GM10248 (cell line): ENCODE measurements around the gene SLC29A3.

Source experiments
- CTCF ChIA-PET: fragments of 300-600 bp; sonication (Branson Sonifier 250); formaldehyde crosslinking; extraction: SDS; loops from one replicate; lab custom pipeline; 2021; ENCODE audit warnings: antibody characterized with exemption; lab: Yijun Ruan, JAX
- POLR2A ChIA-PET: fragments of 350-650 bp; sonication (Branson Sonifier 250); formaldehyde crosslinking; extraction: SDS; loops from one replicate; lab custom pipeline; 2020; ENCODE audit warnings: antibody characterized with exemption; lab: Yijun Ruan, JAX
- DNase-seq: peaks from one replicate; pipeline ENCODE4 v3.0.0; 2012; ENCODE audit errors: extremely low spot score
- CTCF ChIP-seq: IDR thresholded peaks from 2 replicates; pipeline ENCODE4 v1.5.1; 2012; ENCODE audit warnings: mild to moderate bottlenecking, low read depth; ENCODE audit errors: extremely low read depth, missing control alignments, control extremely low read depth

The SLC29A3 gene

GRCh38 chr10:71379118-71379766 lies 60.2 kb downstream of the SLC29A3 start:
- POLR2A ChIA-PET: no interaction called here
- TF ChIP-seq CTCF: no peak
- DNase-seq: no peak
- CTCF ChIA-PET: interaction anchor here (0.9 to 4.8 kb wide), 12 partner anchors 10 to 433 kb away, joined by 3 to 45 read pairs (median 6); partner anchors contain the start of genes CDH23 and SLC29A3

GRCh38 chr10:71380841-71381240 lies 61.8 kb downstream of the SLC29A3 start:
- CTCF ChIA-PET: interaction anchor here (0.9 to 5.8 kb wide), 8 partner anchors 11 to 328 kb away, joined by 3 to 61 read pairs (median 4); no protein-coding TSS in a partner anchor
- no peak for TF ChIP-seq CTCF

GRCh38 chr10:71381611-71382010 lies 62.6 kb downstream of the SLC29A3 start:
- ChIA-PET CTCF (interaction anchor here (0.7 to 5.8 kb wide), 11 partner anchors 8 to 327 kb away, joined by 3 to 61 read pairs (median 4); partner anchors contain the start of gene SLC29A3), POLR2A (no interaction called here)
- DNase-seq: no peak
- no peak for TF ChIP-seq CTCF

More at GRCh38 chr10:71380841-71381240, 61.8 kb downstream of the SLC29A3 start:
- DNase-seq: no peak
- POLR2A ChIA-PET: no interaction called here

- CTCF ChIA-PET: interaction anchor here (0.7 to 5.8 kb wide), 11 partner anchors 9 to 326 kb away, joined by 3 to 61 read pairs (median 4); partner anchors contain the start of gene SLC29A3
- POLR2A ChIA-PET: no interaction called here
- TF ChIP-seq CTCF: no peak
- DNase-seq: no peak
Observed at GRCh38 chr10:71382028-71382427, 63.0 kb downstream of the SLC29A3 start.

- ChIA-PET CTCF (interaction anchor here (1.1 to 5.8 kb wide), 5 partner anchors 11 to 433 kb away, joined by 3 to 61 read pairs (median 32); no protein-coding TSS in a partner anchor), POLR2A (no interaction called here)
- DNase-seq: no peak
- no peak for TF ChIP-seq CTCF
Observed at GRCh38 chr10:71382757-71383156, 63.7 kb downstream of the SLC29A3 start.

GRCh38 chr10:71383972-71384687 lies 65.1 kb downstream of the SLC29A3 start:
- POLR2A ChIA-PET: no interaction called here
- CTCF ChIA-PET: interaction anchor here (0.6 to 5.8 kb wide), 37 partner anchors 8 to 665 kb away, joined by 3 to 61 read pairs (median 5); partner anchors contain the start of genes CDH23 and SLC29A3
- peak; percentile 79 for DNase-seq
- peak; percentile 98 for TF ChIP-seq CTCF
